HG03097 (cell line): Measurements from ENCODE around the gene AGBL3.
"Not testable (repeated sequence)": the region's sequence is repeated elsewhere in the genome, so short reads cannot be mapped to it uniquely, and the experiment has no call there.

Source experiments
- ATAC-seq: cut with Tn5 transposase; IDR thresholded peaks from one replicate; pipeline ENCODE4 v1.9.1; 2021; ENCODE audit not compliant: unreplicated experiment, low FRiP score

Gene AGBL3

DNA sequence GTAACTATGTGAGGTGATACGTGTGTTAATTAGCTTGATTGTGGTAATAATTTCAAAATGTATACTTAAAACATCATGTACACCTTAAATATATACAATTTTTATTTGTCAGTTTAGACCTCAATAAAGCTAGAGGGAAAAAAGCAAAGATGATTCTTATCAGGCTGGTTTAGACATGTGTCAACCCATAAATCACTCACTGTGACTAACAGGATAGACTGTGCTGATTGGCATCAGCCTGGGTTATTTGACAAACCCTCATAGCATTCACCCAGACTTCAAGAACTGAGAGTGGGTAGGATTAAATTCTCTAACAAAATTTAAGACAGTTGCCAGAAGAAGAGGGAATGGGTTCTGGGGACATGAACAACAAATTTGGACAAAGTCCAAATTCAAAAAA, 87.8 kb downstream of the AGBL3 start:
- ATAC-seq = no peak

DNA sequence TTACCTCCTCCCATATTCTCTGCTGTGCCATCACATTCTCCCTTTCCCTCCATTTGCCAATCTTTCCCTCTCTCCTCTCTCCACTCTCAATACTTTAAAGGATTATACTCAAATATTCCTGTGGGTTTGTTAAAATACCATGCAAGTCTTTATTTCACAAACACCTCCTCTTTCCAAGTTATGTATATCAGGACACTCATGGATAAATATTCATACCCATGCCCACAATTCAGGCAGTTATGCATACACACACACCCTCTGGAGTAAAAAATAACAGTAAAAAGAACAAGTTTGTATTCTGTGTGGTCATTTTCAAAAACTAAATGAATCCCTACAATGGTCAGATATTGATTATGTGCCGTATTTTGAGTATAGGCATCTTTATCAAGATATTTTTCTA, 88.2 kb downstream of the AGBL3 start:
- ATAC-seq = no peak

DNA sequence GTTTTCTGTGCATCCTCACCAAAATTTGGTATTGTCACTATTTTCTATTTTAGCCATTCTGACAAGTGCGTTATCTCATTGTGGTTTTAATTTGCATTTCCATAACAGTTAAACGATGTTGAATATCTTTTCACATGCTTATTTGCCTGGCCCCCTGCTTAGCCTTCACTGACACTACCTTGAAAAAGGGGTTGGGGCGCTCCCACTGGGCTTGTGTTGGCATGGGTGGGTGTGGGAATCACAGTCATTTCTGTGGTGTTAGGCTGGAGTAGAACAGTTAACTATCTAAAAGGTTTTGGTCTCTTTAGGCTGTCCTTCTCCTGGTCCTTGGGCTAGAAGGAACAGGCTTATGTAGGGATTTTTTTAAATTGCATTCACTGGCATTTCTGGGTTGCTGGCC, 89.4 kb downstream of the AGBL3 start:
- no peak for ATAC-seq

DNA sequence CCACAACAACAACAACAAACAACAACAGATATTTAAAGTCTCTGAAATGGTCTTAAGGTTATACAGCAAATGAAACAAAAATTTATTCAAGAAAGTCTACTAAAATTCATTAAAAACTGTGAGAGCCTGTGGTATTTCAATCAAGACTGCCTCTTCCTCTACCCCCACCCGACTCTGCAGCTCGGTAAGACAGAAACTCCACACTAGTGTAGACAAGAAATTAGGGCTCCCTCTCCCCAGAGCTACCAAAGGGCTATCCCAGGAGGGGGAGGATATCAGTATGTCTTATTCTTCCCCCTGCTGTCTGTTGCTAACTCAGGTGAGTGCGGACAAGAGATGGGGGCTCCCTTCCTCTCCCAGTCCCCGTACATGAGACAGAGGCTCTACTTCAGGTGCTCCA, 90.6 kb downstream of the AGBL3 start:
- ATAC-seq = no peak

- no peak for ATAC-seq
These were observed 91.3 kb downstream of the AGBL3 start for GRCh38 chr7:135077642-135078041.

GRCh38 chr7:135078051-135078450, 91.7 kb downstream of the AGBL3 start:
- ATAC-seq = no peak

DNA sequence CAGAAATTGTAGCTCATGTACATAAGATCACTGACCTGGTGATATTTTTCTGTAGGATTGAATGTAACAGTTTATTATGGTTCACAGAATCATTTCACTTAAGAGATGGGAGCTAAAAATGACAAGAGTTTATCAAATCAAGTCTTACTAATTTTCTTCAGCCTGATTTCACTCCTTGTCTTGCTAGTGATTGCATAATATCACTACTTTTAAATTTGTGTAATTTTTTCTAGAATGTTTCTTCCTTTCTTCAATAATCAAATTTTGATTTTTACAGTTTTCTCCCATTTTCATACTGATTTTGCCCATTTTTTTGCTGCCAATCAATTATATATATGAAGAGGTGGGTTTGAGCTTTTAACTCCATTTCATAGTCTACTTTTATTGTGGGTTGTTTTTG, 92.8 kb downstream of the AGBL3 start:
- ATAC-seq = no peak

DNA sequence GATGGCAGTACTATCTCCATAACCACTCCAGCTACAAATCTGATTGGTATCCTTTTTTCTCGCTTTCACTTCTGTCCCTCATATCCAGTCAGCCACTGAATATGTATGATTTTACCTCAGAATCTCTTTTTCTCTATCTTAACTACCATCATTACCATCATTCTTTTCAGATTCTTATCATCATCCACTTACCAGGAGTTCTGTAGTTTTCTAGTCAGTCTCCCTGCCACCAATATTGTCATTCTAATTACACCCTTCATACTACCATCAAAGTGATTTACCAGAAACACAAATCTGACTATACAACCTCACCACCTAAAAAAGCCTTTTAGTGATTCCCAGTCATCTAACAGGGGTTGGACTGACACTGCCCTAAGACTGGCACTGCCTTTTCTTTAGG, 96.7 kb downstream of the AGBL3 start:
- no peak for ATAC-seq

DNA sequence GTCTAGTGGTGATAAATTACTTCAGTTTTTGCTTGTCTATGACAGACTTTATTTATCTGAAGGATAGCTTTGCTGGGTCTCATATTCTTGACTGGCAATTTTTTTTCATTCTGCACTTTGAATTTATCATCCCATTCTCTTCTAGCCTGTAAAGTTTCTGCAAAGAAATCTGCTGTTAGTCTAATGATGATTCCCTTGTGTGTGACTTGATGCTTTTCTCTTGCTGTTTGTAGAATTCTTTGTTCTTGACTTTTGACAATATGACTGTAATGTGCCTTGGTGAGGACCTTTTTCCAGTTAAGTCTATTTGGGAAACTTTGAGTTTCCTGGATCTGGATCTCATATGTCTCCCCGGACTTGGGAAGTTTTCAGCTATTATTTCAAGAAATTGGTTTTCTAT, 102.3 kb downstream of the AGBL3 start:
- no peak for ATAC-seq

GRCh38 chr7:135091717-135092116, 105.4 kb downstream of the AGBL3 start:
- no peak for ATAC-seq

DNA sequence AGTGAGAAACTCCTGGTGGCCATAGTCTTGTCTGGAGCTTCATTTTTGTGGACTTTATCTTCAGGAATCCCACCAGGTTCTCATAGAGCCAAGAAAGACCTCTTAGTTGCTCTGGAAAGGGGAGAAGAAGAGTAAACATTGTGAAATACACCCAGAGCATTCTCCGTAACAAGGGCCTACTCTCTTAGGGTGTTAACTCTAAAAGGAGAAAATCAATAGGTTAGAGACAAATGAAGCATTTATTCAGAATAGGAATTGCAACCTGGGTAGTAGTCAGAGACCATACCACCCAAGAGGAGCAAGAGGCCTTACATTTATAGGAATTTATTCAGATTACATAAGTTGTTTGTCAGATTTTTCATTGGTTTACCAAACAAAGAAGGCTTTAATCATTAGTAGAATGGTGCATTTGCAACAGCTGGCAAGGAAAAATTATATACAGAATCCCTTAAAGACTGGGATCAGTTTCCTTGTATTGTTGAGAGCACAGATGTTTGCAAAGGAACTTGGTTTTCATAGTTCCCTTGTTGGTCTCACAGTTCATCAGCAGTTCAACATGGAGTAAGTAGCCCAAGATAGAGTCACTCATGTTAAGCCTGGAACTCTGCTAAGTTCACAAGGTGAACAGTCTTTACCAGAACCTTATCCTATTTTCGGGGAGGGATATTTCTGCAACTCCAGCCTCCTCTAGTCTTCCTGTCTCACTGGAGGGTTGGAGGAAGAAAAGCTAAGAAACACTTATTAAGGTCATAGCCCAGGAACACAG, 108.3 kb downstream of the AGBL3 start:
- ATAC-seq = no peak

GRCh38 chr7:135095450-135095849, 109.1 kb downstream of the AGBL3 start:
- no peak for ATAC-seq

- ATAC-seq = no peak
These were observed 112.1 kb downstream of the AGBL3 start for GRCh38 chr7:135098391-135098790.

- no peak for ATAC-seq
These were observed 114.5 kb downstream of the AGBL3 start for GRCh38 chr7:135100856-135101255.

DNA sequence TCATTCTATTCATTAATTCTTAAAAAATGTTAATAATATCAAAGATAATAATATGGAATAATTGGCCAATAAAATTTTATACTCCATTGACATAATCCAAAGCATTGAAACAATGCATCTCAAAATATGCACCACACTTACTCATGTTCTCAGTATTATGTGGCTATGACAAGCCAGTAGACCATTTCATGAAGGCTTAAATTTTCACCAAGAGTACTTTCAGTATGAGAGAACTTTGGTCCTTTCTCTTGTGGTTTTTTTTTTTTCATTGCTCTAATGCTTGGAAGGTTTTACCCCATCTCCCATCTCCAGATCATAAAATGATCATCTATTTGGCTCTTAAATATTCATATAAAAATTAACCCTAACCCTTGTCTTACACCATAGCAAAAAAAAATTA, 116.1 kb downstream of the AGBL3 start:
- peak; percentile 86 for ATAC-seq

- ATAC-seq = no peak
These were observed 123.3 kb downstream of the AGBL3 start for GRCh38 chr7:135109562-135109961.

- ATAC-seq = no peak
These were observed 123.7 kb downstream of the AGBL3 start for GRCh38 chr7:135109976-135110375.

DNA sequence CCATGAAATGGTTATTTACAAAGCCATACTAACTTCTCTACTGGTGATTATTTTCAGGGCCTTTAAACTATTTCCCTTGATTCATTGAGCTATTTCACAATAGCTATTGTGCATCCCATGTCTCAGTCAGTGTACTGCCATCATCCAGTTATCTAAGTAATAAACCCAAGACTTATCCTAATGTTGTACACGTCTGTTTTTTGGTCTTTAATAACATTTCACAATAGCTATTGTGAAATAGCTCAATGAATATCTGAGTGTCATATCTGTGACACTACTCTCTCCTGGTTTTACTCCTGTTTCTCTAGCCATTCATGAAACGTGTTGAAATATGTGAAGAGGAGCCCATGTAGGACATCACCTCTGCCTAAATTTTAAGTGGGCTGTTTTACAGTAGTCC, 125.1 kb downstream of the AGBL3 start:
- no peak for ATAC-seq

GRCh38 chr7:135114622-135115021, 128.3 kb downstream of the AGBL3 start:
- ATAC-seq = no peak

DNA sequence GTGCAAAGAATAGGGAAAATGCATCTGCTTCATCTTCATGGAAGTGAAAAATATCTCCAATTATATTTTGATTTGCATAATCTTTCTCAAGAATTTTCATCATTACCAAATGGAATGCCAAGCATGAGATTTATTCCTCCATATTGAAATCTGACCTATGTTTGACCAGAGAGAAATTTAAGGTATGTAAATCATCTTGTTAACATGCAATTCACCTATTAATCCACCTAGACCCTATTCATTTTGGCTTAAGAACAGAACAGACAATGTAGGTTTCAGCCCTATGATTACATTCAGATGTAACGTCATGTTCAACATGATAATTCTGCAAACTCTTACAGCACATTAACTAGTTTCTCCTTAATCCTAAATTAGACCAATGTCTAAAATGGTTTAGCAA, 130.8 kb downstream of the AGBL3 start:
- no peak for ATAC-seq

DNA sequence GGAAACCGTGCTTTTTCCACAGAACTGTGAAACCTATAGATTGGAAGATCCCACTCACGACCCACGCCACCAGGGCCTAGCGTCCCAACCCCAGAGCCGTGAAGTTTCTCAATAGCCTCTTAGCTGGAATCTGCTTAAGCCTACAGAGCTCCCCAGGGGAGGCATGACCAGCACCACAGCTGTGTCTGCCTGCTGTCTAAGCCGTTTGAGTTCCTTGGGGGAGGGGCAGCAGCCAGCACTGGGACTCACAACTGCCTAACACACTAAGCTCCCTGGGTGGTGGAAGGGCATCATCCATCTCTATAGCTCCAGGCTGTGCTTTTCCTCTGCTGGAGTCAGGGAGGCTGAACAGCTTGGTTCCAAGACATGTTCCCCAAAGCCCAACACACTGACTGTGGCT, 135.6 kb downstream of the AGBL3 start:
- no peak for ATAC-seq

GRCh38 chr7:135124631-135125030, 138.3 kb downstream of the AGBL3 start:
- ATAC-seq = not testable (repeated sequence)

- no peak for ATAC-seq
These were observed 142.6 kb downstream of the AGBL3 start for GRCh38 chr7:135128931-135129330.
